Neural progenitor cell (in vitro differentiated cells): ENCODE results near the gene GAB1.

Experiments used
- CTCF ChIP-seq: fragments of 200-600 bp; sonication (generic); IDR thresholded peaks from 2 replicates; pipeline ENCODE4 v1.5.1; 2017; ENCODE audit warnings: antibody characterized with exemption, mild to moderate bottlenecking
- EZH2 ChIP-seq: fragments of 200-600 bp; sonication (generic); IDR thresholded peaks from 2 replicates; pipeline ENCODE4 v1.6.1; 2017; ENCODE audit warnings: antibody characterized with exemption, mild to moderate bottlenecking, moderate library complexity
- EZH2phosphoT487 ChIP-seq: fragments of 200-600 bp; sonication (generic); IDR thresholded peaks from 2 replicates; pipeline ENCODE4 v1.6.1; 2017; ENCODE audit warnings: antibody characterized with exemption

- TF ChIP-seq CTCF (no peak), EZH2 (no peak), EZH2phosphoT487 (no peak)
Observed at GRCh38 chr4:143421609-143422008, 84.9 kb downstream of the GAB1 start.
